ENCODE results near the gene DDX47. TPM values are rescaled to one million over a fixed set of nuclear protein-coding genes. Genes with fewer than 3 reads are reported as not detected.

Gene DDX47
- total RNA-seq = 10 to 100 TPM; 54.0 to 63.1 TPM

GRCh38 chr12:12813120-12814101, at the start of gene DDX47:
Gene DDX47, plus strand, starts transcription at chr12:12813346. Its CDS starts 22 bp downstream, at chr12:12813368.

GRCh38 chr12:12784911-12785814, 28.0 kb upstream of the DDX47 start, which contains the start of gene APOLD1:
Gene APOLD1, plus strand, starts transcription at chr12:12785659. Its CDS starts 33 bp downstream, at chr12:12785692.

Small RNA genes within 50 kb of the gene (microRNA-seq; reads per million reads assigned to microRNA genes)
- gene MIR613 (ENCODE audit: borderline microRNAs expressed, borderline replicate concordance) = not detected

Other genes starting within 250 kb of the DDX47 start
- 10 to 100 TPM; 21.9 to 23.2 TPM for gene CREBL2, start 201.5 kb upstream of the DDX47 start, total RNA-seq
- gene GPR19, start 117.2 kb upstream of the DDX47 start, total RNA-seq = 1 to 10 TPM; 7.9 to 8.5 TPM
- gene CDKN1B, start 96.0 kb upstream of the DDX47 start, total RNA-seq = 100 to 1,000 TPM; 133 to 138 TPM
- 10 to 100 TPM in 1 of 2 experiments, 1 to 10 TPM in 1; 9.0 to 11.9 TPM for gene APOLD1, start 27.7 kb upstream of the DDX47 start, total RNA-seq
- under 1 TPM; 0.05 to 0.23 TPM for gene GPRC5A, start 78.2 kb downstream of the DDX47 start, total RNA-seq
- under 1 TPM; 0.83 to 0.99 TPM for gene GPRC5D, start 138.8 kb downstream of the DDX47 start, total RNA-seq
- 10 to 100 TPM; 17.1 to 17.9 TPM for gene HEBP1, start 186.9 kb downstream of the DDX47 start, total RNA-seq
- 1 to 10 TPM; 4.0 TPM for gene FAM234B, start 231.0 kb downstream of the DDX47 start, total RNA-seq

All from activated naive CD4-positive, alpha-beta T cell treated with anti-CD3 and anti-CD28 coated beads, Interleukin-2, amount 10 ng/mL, durations not matched to agents 5 hours and 36 hours (primary cell).